ENCODE data around the gene PKNOX2. TPM values are rescaled to one million over a fixed set of nuclear protein-coding genes. Genes with fewer than 3 reads are reported as not detected.

PKNOX2 gene
- total and polyA plus RNA-seq, 9 donors, result 11.5 to 27.8 (median 24.5) TPM

GRCh38 chr11:125136001-125136400 is 28.6 kb upstream of the PKNOX2 start:
- no peak overlapping the region for H3K4me3 ChIP-seq (ENCODE audit: low read length)
- DNase-seq, result no peak
- H3K27me3 ChIP-seq (ENCODE audit: control insufficient read depth, insufficient read depth, low read length), result peaks cover 8% of the 10 kb centered on the region
- no peaks in the 10 kb centered on the region for H3K36me3 ChIP-seq (ENCODE audit: control insufficient read depth, insufficient read depth, low read length)
- H3K4me1 ChIP-seq (ENCODE audit: control insufficient read depth, insufficient read depth, low read length), result peaks cover 11% of the 10 kb centered on the region
- no peaks in the 10 kb centered on the region for H3K9me3 ChIP-seq (replicated peaks; ENCODE audit: control insufficient read depth, low read depth, low read length)
- H3K27ac ChIP-seq (ENCODE audit: low read length), result no peak overlapping the region

GRCh38 chr11:125138966-125139365 is 25.6 kb upstream of the PKNOX2 start:
- Histone ChIP-seq H3K4me3 (ENCODE audit: low read length) (no peak overlapping the region), H3K27me3 (ENCODE audit: control insufficient read depth, insufficient read depth, low read length) (peaks cover 3% of the 10 kb centered on the region), H3K4me1 (ENCODE audit: control insufficient read depth, insufficient read depth, low read length) (peaks cover 16% of the 10 kb centered on the region), H3K36me3 (ENCODE audit: control insufficient read depth, insufficient read depth, low read length) (no peaks in the 10 kb centered on the region), H3K27ac (ENCODE audit: low read length) (no peak overlapping the region), H3K9me3 (replicated peaks; ENCODE audit: control insufficient read depth, low read depth, low read length) (no peaks in the 10 kb centered on the region)
- no CpG with 5 or more reads among the region's 8 CpGs for WGBS (ENCODE audit: insufficient coverage)
- DNase-seq, result no peak

- WGBS (ENCODE audit: insufficient coverage), result 10% methylated on average over 1 of the region's 3 CpGs
Observed at GRCh38 chr11:125139778-125140177, 24.8 kb upstream of the PKNOX2 start.

GRCh38 chr11:125140233-125140632 is 24.3 kb upstream of the PKNOX2 start:
- 16% methylated on average over 5 of the region's 8 CpGs for WGBS (ENCODE audit: insufficient coverage)
- no peak overlapping the region for H3K4me3 ChIP-seq (ENCODE audit: low read length)
- peaks cover 3% of the 10 kb centered on the region for H3K27me3 ChIP-seq (ENCODE audit: control insufficient read depth, insufficient read depth, low read length)
- DNase-seq, result peak; percentile 41
- no peak overlapping the region for H3K27ac ChIP-seq (ENCODE audit: low read length)
- no peaks in the 10 kb centered on the region for H3K36me3 ChIP-seq (ENCODE audit: control insufficient read depth, insufficient read depth, low read length)
- H3K9me3 ChIP-seq (replicated peaks; ENCODE audit: control insufficient read depth, low read depth, low read length), result no peaks in the 10 kb centered on the region
- peaks cover 16% of the 10 kb centered on the region for H3K4me1 ChIP-seq (ENCODE audit: control insufficient read depth, insufficient read depth, low read length)

More at GRCh38 chr11:125139778-125140177, 24.8 kb upstream of the PKNOX2 start:
- Histone ChIP-seq H3K27me3 (ENCODE audit: control insufficient read depth, insufficient read depth, low read length) (peaks cover 3% of the 10 kb centered on the region), H3K9me3 (replicated peaks; ENCODE audit: control insufficient read depth, low read depth, low read length) (no peaks in the 10 kb centered on the region), H3K36me3 (ENCODE audit: control insufficient read depth, insufficient read depth, low read length) (no peaks in the 10 kb centered on the region), H3K4me1 (ENCODE audit: control insufficient read depth, insufficient read depth, low read length) (peaks cover 16% of the 10 kb centered on the region), H3K4me3 (ENCODE audit: low read length) (no peak overlapping the region), H3K27ac (ENCODE audit: low read length) (no peak overlapping the region)
- no peak for DNase-seq

GRCh38 chr11:125141178-125141577 is 23.4 kb upstream of the PKNOX2 start:
- H3K4me3 ChIP-seq (ENCODE audit: low read length), result no peak overlapping the region
- no peaks in the 10 kb centered on the region for H3K9me3 ChIP-seq (replicated peaks; ENCODE audit: control insufficient read depth, low read depth, low read length)
- peaks cover 16% of the 10 kb centered on the region for H3K4me1 ChIP-seq (ENCODE audit: control insufficient read depth, insufficient read depth, low read length)
- peaks cover 3% of the 10 kb centered on the region for H3K27me3 ChIP-seq (ENCODE audit: control insufficient read depth, insufficient read depth, low read length)
- no peaks in the 10 kb centered on the region for H3K36me3 ChIP-seq (ENCODE audit: control insufficient read depth, insufficient read depth, low read length)
- DNase-seq, result no peak
- H3K27ac ChIP-seq (ENCODE audit: low read length), result no peak overlapping the region
- 26% methylated on average over 7 of the region's 12 CpGs for WGBS (ENCODE audit: insufficient coverage)

- Histone ChIP-seq H3K9me3 (replicated peaks; ENCODE audit: control insufficient read depth, low read depth, low read length) (no peaks in the 10 kb centered on the region), H3K36me3 (ENCODE audit: control insufficient read depth, insufficient read depth, low read length) (no peaks in the 10 kb centered on the region), H3K4me3 (ENCODE audit: low read length) (no peak overlapping the region), H3K27ac (ENCODE audit: low read length) (no peak overlapping the region), H3K27me3 (ENCODE audit: control insufficient read depth, insufficient read depth, low read length) (peaks cover 3% of the 10 kb centered on the region), H3K4me1 (ENCODE audit: control insufficient read depth, insufficient read depth, low read length) (peaks cover 16% of the 10 kb centered on the region)
- peak; percentile 37 for DNase-seq
- WGBS (ENCODE audit: insufficient coverage), result 31% methylated on average over 14 of the region's 18 CpGs
Observed at GRCh38 chr11:125141686-125142535, 22.6 kb upstream of the PKNOX2 start.

- no CpG with 5 or more reads among the region's 1 CpG for WGBS (ENCODE audit: insufficient coverage)
- DNase-seq, result no peak
Observed at GRCh38 chr11:125146232-125146631, 18.3 kb upstream of the PKNOX2 start.

GRCh38 chr11:125147280-125147679 is 17.3 kb upstream of the PKNOX2 start:
- Histone ChIP-seq H3K4me1 (ENCODE audit: control insufficient read depth, insufficient read depth, low read length) (peaks cover 9% of the 10 kb centered on the region), H3K36me3 (ENCODE audit: control insufficient read depth, insufficient read depth, low read length) (no peaks in the 10 kb centered on the region), H3K27ac (ENCODE audit: low read length) (no peak overlapping the region), H3K9me3 (replicated peaks; ENCODE audit: control insufficient read depth, low read depth, low read length) (no peaks in the 10 kb centered on the region), H3K4me3 (ENCODE audit: low read length) (no peak overlapping the region), H3K27me3 (ENCODE audit: control insufficient read depth, insufficient read depth, low read length) (no peaks in the 10 kb centered on the region)
- peak; percentile 38 for DNase-seq
- 20% methylated on average over 1 of the region's 6 CpGs for WGBS (ENCODE audit: insufficient coverage)

More at GRCh38 chr11:125146232-125146631, 18.3 kb upstream of the PKNOX2 start:
- Histone ChIP-seq H3K4me1 (ENCODE audit: control insufficient read depth, insufficient read depth, low read length) (peaks cover 11% of the 10 kb centered on the region), H3K4me3 (ENCODE audit: low read length) (no peak overlapping the region), H3K9me3 (replicated peaks; ENCODE audit: control insufficient read depth, low read depth, low read length) (no peaks in the 10 kb centered on the region), H3K36me3 (ENCODE audit: control insufficient read depth, insufficient read depth, low read length) (no peaks in the 10 kb centered on the region), H3K27me3 (ENCODE audit: control insufficient read depth, insufficient read depth, low read length) (no peaks in the 10 kb centered on the region), H3K27ac (ENCODE audit: low read length) (no peak overlapping the region)

GRCh38 chr11:125148011-125148410 is 16.5 kb upstream of the PKNOX2 start:
- peaks cover 9% of the 10 kb centered on the region for H3K4me1 ChIP-seq (ENCODE audit: control insufficient read depth, insufficient read depth, low read length)
- H3K9me3 ChIP-seq (replicated peaks; ENCODE audit: control insufficient read depth, low read depth, low read length), result no peaks in the 10 kb centered on the region
- no peak for DNase-seq
- H3K27ac ChIP-seq (ENCODE audit: low read length), result no peak overlapping the region
- no peaks in the 10 kb centered on the region for H3K27me3 ChIP-seq (ENCODE audit: control insufficient read depth, insufficient read depth, low read length)
- no peak overlapping the region for H3K4me3 ChIP-seq (ENCODE audit: low read length)
- no peaks in the 10 kb centered on the region for H3K36me3 ChIP-seq (ENCODE audit: control insufficient read depth, insufficient read depth, low read length)

GRCh38 chr11:125148743-125149142 is 15.8 kb upstream of the PKNOX2 start:
- H3K9me3 ChIP-seq (replicated peaks; ENCODE audit: control insufficient read depth, low read depth, low read length), result no peaks in the 10 kb centered on the region
- WGBS (ENCODE audit: insufficient coverage), result 84% methylated on average over 5 of the region's 5 CpGs
- H3K27ac ChIP-seq (ENCODE audit: low read length), result no peak overlapping the region
- H3K4me3 ChIP-seq (ENCODE audit: low read length), result no peak overlapping the region
- peaks cover 9% of the 10 kb centered on the region for H3K4me1 ChIP-seq (ENCODE audit: control insufficient read depth, insufficient read depth, low read length)
- no peak for DNase-seq
- no peaks in the 10 kb centered on the region for H3K36me3 ChIP-seq (ENCODE audit: control insufficient read depth, insufficient read depth, low read length)
- H3K27me3 ChIP-seq (ENCODE audit: control insufficient read depth, insufficient read depth, low read length), result no peaks in the 10 kb centered on the region
